Stimulated activated CD8-positive, alpha-beta memory T cell treated with anti-CD3 and anti-CD28 coated beads, Interleukin-15, amount 100 ng/mL, for 4 hours (primary cell): ENCODE data around the gene SCN7A.

Experiments used
- DNase-seq, 2 donors: peaks; one replicate each; pipeline ENCODE4 v3.0.0-alpha.2; 2020; ENCODE audit warnings: low read depth in 2 of 2

Gene SCN7A

GRCh38 chr2:166404831-166405568 is 89.0 kb downstream of the SCN7A start:
- no peak for DNase-seq

DNA sequence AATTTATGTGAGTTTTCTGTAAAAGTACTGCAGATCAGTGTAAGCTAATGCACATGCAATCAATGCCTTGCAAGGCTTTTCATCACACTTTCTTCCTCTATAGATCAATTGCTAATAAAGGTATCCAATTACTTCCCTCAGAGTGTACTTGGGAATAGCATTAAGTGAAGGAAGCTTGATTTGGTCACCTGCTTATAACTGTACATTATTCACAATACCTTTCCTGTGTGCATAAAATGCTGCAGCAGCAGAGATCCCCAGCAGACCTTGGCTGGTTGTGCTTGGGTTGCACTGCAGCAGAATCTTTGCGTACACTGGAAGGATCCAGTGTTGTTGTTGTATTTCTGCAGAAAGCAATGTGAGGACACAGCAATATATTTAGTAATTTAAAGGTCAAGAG is 99.8 kb downstream of the SCN7A start:
- no peak for DNase-seq

DNA sequence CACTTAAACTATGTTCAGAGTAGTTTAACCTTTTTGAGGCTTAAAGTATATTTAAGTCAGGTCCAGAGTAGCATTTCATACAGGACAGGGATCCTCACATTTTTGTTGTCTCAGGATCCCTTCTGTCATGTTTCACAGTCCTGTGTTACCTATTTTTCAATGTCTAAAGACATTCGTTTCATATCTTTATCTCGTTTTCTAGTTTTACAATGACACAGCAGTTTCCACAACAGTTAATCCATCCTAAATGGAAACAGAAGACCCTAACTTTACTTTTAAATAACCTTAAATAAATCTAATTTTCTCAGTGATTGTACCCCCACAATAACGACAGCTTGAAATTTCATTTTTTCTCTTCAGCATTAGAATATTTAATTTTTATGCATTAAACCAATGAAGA is 101.0 kb downstream of the SCN7A start:
- DNase-seq = no peak

- DNase-seq = no peak
Measured at GRCh38 chr2:166388481-166389070, 105.5 kb downstream of the SCN7A start.

- DNase-seq = no peak
Measured at GRCh38 chr2:166385313-166385712, 108.7 kb downstream of the SCN7A start.

- DNase-seq = no peak
Measured at GRCh38 chr2:166384774-166385173, 109.3 kb downstream of the SCN7A start.

- DNase-seq = no peak
Measured at GRCh38 chr2:166382448-166382847, 111.6 kb downstream of the SCN7A start.

DNA sequence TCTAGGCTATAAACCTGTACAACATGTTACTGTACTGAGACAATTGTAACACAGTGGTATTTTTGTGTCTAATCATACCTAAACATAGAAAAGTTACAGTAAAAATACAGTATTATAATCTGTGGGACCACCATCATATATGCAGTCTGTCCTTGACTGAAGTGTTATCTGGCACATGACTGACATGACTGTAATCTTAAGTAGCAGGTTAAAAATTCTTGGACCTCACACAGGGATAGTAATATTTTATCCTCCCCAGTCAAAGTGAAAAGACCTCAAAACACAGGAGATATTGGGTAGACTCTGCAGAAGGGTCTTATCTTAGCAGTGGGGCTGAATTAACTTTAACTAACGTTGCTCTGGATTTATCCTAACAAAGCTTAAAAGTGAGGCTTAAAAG is 113.4 kb downstream of the SCN7A start:
- DNase-seq = no peak

DNA sequence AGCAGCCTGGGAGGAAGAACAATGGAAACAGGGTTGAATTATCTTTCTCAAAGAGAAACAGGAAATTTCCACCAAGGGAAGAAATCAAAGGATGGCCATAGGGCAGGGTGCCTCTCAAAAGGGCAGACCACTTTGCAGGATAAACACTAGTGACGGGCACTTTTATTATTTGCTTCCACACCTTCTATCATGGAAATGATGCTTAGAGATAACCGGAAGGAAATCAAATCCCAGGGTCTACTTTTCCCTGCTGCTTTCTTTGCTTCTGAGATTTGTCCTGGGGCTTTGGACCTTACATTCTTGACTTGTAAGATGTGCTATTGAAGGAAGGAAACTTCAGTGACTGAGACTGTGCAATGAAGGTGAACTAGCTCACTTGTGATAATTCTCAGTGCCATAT is 117.2 kb downstream of the SCN7A start:
- no peak for DNase-seq

GRCh38 chr2:166376488-166376828 is 117.6 kb downstream of the SCN7A start:
- no peak for DNase-seq

DNA sequence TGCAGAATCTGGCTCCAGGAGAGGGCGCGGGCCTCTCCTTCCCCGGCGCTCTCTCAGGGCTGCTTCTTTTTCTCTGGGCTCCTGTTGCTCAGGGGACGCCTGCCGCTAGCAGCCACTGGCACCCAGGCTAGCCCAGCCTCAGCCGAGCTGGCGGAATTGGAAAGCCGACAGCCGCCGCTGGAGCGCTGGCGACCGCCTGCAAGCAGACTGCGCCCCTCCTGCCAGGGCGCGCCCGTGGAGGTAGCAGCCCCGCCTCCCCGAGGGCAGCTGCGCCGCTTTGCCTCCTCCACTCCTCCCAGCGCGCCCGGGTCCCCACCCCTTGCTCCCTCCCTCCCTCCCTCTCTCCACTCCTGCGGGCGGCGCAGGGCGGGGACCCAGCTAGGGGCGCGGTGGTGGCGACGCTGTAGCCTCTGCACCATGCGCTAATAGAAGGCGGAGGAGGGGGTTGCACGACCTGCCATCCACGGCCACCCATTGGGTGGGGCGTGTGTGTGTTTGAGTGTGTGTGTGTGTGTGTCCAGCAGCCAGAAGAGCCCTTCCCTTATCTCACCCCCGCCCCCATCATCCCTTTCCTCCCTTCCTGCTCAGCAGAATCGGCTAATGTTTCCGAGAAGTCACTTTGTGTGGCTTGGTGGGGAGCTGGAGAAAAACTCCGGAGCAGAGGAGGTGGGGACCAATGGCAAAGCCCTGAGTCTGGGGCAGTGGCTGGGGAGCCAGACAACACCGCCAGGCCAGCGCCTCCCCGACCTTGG is 118.1 kb downstream of the SCN7A start, which contains the start of gene SCN9A:
TSS of gene SCN9A (minus strand) at position 209 of the 752 bp plus-strand sequence. CDS start 64,188 bp downstream, outside the sequence.
- no peak for DNase-seq

DNA sequence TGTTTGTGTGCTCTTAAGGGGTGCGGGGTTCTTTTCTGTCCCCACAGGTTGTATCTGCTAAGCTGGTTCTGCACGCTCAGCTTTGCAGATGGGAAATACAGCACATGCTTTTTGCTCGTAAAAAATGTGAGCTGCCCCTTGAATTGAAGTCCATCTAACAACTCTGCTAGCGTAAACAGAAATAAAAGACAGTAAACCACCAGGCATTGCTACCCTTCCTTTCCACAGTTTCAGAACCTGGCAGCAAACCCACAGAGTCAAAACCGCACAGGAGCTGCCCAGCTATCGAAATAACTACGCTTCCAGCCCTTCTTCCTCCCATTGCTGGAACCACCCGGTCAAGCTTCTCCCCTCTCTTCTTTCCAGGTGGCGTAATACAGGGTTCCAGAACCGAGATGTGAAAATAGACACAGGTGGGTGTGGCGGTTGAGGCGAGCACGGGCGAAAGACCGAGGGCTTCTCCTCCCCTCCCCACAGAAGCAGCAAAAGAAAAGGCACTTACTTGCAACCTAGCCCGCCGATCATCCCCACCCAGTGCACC is 118.8 kb downstream of the SCN7A start:
- DNase-seq = no peak

GRCh38 chr2:166373951-166374350 is 120.1 kb downstream of the SCN7A start:
- DNase-seq = no peak

DNA sequence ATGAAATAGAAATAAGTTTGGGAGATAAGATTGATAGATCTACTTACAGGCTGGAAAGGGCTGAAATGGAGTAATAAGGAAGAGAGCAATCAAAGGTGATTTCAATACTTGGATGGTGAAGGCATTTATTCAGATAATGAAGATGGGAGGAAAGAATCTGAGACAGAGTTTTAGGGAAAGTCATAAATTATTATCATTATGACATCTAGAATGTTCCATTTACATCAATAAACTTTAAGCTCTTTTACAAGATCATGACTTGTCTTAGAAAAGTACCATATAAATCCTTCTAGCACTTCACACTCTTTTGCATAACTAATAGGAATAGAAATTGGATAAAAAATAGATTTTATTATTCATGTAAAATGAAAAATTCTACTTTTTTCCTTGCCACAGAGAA is 120.5 kb downstream of the SCN7A start:
- DNase-seq = no peak

DNA sequence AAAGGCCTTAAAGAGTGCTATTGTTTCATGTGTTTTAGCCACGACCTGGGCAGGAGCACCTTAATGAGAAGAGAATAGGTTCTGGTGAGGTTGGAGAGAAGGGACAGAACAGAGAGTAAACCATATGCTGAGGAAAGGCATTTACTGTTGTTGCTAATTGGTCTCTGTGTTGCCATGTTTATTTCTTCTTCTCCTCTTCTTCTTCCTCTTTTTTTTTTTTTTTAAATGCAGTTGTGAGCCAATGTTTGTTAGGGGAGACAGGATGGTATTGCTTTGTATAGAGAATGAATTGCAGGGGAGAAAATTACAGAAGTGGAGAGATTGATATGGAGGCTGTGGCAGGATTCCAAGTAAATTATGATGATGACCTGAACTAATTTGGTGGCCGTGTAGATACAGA is 120.9 kb downstream of the SCN7A start:
- DNase-seq = no peak

- no peak for DNase-seq
Measured at GRCh38 chr2:166372046-166372445, 122.0 kb downstream of the SCN7A start.

DNA sequence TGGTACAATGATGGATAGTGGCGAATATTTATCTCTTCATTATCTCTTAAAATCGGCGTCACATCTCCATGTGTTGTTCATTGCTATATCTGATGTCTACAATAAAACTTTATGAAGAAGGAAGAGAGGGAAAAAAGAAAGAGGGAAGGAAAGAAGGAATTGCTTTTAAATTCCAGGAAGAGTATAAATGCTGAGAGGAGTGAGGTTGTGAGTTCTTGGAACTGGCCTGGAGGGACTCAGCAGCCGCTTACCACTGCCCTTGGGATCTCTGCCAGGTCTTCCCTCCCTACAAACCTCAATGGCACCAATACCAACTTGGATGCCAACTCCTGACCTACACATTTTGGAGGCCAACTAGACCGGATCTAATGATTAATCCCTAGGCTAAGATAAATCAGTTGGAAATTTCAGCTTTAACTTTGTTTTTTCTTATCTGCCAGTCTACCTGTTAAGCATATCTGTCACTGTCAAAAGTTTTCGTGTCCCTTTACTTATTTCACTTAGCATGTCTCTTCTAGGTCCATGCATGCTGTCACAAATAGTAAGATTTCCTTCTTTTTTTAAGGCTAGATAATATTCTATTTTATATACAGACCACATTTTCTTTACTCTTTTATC is 128.1 kb downstream of the SCN7A start:
- no peak for DNase-seq

DNA sequence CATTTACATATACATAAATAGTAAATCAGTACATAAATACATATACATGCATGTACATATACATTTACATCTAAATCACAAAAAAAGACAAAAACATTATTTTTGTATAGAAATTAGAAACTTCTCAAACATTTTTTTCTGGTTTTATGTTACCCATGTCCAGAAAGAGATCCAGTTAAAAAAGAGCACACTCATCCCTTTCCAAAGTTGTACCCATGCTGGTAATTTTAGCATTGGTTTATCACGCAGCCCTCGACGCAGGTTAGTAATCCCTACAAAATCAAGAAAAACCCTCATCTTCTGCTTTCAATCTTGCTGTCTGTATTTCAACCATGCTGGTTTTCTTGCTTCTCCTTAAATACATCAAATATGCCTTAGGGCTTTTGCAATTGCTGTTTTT is 128.8 kb downstream of the SCN7A start:
- DNase-seq = no peak

- DNase-seq = no peak
Measured at GRCh38 chr2:166364476-166365161, 129.4 kb downstream of the SCN7A start.

- no peak for DNase-seq
Measured at GRCh38 chr2:166361351-166362153, 132.5 kb downstream of the SCN7A start.

DNA sequence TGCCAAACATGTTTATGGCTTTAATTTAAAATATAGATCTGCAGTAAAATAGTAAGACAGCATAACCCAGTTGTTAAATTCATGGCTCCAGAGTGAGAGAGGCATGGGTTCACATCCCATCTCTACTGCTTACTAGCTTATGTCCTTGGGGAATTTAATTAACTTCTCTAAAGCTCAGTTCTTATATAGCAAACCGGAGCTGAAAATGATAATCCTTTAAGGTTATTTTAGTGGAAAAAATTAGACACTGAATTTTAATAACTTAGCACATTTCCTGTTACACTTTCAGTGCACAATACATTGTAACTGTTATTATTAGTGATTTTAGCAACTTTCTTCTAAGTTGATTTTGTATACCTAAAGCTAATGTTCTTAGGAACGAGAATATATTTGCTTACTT is 133.1 kb downstream of the SCN7A start:
- no peak for DNase-seq
